Motor neuron (in vitro differentiated cells): ENCODE data around the gene DDX51. TPM values are rescaled to one million over a fixed set of nuclear protein-coding genes. Genes with fewer than 3 reads are reported as not detected.

Source experiments
- ATAC-seq, 8 experiments: fragments of 200-7000 bp; cut with Tn5 transposase; replicated peaks in 6 of 8; 2 replicates each; pipeline ENCODE4 v1.8.0; 2021; ENCODE audit warnings: mild to moderate bottlenecking in 8 of 8, moderate library complexity in 8 of 8
- H3K27ac ChIP-seq, 2 donors: fragments of 250-450 bp; sonication (Bioruptor Pico); 2 replicates each; pipeline ENCODE4 v1.9.0; 2021; ENCODE audit warnings: antibody characterized with exemption in 2 of 2, mild to moderate bottlenecking in 2 of 2, moderate library complexity in 1 of 2
- H3K4me1 ChIP-seq, 2 donors: fragments of 250-450 bp; sonication (Bioruptor Pico); replicated peaks in 1 of 2; 2 replicates each; pipeline ENCODE4 v1.6.1; 2021; ENCODE audit warnings: antibody characterized with exemption in 2 of 2, mild to moderate bottlenecking in 2 of 2, moderate library complexity in 1 of 2
- H3K4me3 ChIP-seq, 5 donors: fragments of 250-450 bp; sonication (Bioruptor Pico); 2 replicates each; pipeline ENCODE4 v1.9.0; 2021; ENCODE audit warnings: antibody characterized with exemption in 5 of 5, mild to moderate bottlenecking in 5 of 5, moderate library complexity in 4 of 5
- WGBS, 10 experiments: fragments of 450-650 bp; shearing (Covaris generic); methylation state at CpG; one replicate each; pipeline ENCODE4 v1.0.0; 2022; 5-methylcytosine and 5-hydroxymethylcytosine counted together
- in situ Hi-C, 9 experiments: fragments of 400-800 bp; cut with MboI; loops; one replicate each; pipeline ENCODE4 v1.15.0; 2021; ENCODE audit warnings: low sequenced_read_pairs in 9 of 9, low pct_unique_long_range_greater_than_20kb in 2 of 9; ENCODE audit not compliant: unreplicated experiment in 9 of 9
- total RNA-seq, 8 experiments: library from RNA; unstranded; fragments of 300-600 nt; gene quantifications; 2 replicates each; pipeline versions ENCODE4 v1.2.3 to v1.2.4, GENCODE V29; 2022

DDX51 gene
- total RNA-seq, 8 experiments from 2014 or later: 4.5 to 27.4 (median 12.7) TPM

- Histone ChIP-seq H3K4me1 (peaks cover 0 to 3% of the 10 kb centered on the region in 2 donors), H3K4me3 (no peak overlapping the region), H3K27ac (no peak overlapping the region)
- in situ Hi-C loops: no loop called here
- ATAC-seq: peak; percentile 1 to 35 (median 15)
- 0 to 63% (median 44%) methylated on average over 1 to 12 of the region's 35 CpGs; no CpG with 5 or more reads in 6 of the 10 experiments for WGBS, 10 experiments
Observed at GRCh38 chr12:132175496-132176384, 31.6 kb upstream of the DDX51 start.

DNA sequence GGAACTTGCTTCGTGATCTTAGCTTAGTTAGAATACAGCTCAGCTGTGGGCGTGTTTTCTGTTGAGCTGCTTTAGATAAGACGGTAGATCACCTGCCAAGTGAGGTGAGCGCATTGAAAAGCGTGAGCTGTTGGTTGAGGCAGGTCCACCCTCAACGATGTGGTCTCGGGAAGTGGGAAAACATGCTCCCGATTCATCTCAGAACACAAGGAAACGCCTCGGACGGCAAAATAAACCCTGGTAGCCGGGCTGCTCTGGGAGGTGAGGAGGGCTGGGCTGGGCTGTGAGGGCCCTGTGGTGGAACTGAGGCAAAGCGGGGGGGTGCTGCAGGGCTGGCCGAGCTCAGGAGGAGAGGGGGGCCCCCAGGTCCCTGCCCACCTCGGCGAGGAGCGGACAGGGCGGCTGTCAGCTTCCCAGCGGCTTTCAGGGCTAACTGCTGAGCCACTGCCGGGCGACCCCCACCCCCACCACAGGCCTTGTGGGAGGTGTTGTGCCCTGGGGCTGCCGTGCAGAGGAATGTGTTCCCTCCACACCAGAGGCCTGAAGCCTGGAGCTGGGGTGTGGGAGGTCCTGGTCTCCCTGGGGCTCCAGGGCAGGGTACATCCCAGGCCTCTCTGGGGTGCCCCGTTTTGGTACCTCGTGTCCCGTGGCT, 30.8 kb upstream of the DDX51 start:
- Histone ChIP-seq H3K27ac (no peak overlapping the region), H3K4me1 (peaks cover 2 to 9% of the 10 kb centered on the region in 2 donors), H3K4me3 (no peak overlapping the region)
- in situ Hi-C loops: loop anchor here in 1 of 9 experiments (25.0 kb wide), 2 partner anchors 237 to 437 kb away; partner anchors contain the start of genes LRCOL1 and P2RX2
- 20 to 60% (median 45%) methylated on average over 1 to 10 of the region's 25 CpGs; no CpG with 5 or more reads in 2 of the 10 experiments for WGBS, 10 experiments
- ATAC-seq: no peak

DNA sequence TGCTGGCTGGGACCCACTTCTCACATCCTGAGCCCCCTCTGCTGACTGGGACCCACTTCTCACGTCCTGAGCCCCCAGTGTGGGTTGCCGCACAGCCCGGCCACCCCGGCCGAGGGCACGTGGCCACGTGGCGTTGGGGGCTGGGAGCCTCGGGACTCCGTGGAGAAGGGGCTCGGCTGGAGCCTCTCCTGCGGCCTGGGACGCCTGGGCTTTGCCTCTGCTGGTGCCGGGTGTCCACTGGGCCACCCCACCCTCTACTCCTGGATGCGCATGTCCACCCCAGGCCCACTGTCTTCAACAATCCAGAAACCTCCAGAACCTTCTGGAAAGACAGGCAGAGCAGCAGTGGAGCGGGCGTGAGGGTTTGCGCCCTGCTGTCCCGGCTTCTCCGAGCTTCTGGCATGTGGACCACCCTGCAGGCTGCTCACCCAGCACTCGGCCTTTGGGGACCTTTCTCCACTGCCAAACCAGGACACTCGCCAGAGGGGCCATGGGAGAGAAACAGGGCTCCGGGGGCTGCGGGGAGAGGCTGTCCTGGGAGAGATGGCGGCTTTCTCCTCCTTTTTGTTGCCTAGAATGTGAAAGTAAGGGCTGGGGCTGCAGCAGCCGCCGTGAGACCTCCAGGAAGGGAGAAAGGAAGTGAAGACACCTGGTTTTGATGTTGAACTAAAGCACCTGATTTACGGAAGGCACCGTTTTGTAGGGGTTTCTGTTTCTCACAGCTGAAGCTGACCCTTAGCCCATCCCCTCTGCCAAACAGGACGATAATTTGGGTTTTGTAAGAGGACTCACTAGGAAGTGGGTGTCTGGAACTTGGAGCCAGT, 30.1 kb upstream of the DDX51 start:
- H3K27ac ChIP-seq: no peak overlapping the region
- H3K4me3 ChIP-seq: no peak overlapping the region
- in situ Hi-C loops: loop anchor here in 1 of 9 experiments (25.0 kb wide), 2 partner anchors 238 to 438 kb away; partner anchors contain the start of genes LRCOL1 and P2RX2
- peaks cover 4 to 14% of the 10 kb centered on the region in 2 donors for H3K4me1 ChIP-seq
- WGBS, 10 experiments: 0 to 70% (median 64%) methylated on average over 2 to 10 of the region's 30 CpGs; no CpG with 5 or more reads in 5 of the 10 experiments
- ATAC-seq: no peak

DNA sequence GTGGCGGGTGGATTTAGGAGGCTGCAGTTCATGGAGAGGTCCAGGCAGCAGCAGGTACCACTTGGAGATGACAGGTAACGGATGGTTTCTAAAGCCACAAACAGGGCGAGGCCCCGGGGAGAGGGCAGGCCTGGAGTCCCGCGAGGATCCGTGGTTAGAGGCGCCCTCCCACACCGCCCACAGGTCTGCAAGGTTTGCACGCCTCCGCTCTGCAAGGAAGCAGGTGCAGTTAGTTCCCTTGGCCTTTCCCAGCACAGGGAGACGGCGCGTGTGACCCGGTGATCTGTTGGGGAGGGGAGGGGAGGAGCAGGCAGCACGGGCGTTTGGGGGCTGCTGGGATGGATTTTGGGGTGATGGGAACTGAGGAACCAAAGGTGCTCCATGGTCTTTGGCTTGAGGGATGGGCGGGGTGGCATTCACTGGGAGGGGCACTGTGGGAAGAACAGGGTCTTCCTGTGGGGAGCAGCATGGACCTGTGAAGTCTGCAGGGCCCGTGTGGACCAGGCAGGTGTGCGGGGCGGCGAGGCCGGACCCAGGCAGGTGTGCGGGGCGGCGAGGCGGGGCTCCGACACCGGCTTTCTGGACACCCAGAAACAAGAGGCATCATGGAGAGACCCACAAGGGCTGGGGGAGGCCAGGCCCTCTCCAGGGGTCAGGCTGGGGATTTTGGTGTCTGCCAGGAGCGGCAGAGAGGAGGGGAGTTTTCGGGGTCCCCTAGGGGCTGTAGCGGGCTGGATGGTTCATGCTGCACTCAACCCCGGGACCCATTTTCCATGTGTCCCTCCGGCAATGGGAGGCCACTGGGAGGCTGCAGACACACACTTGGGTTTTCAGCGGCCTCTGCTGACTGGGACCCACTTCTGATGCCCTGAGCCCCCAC, 29.3 kb upstream of the DDX51 start:
- ATAC-seq: no peak
- Histone ChIP-seq H3K4me1 (peaks cover 4 to 14% of the 10 kb centered on the region in 2 donors), H3K27ac (no peak overlapping the region), H3K4me3 (no peak overlapping the region)
- in situ Hi-C loops: loop anchor here in 1 of 9 experiments (25.0 kb wide), 2 partner anchors 239 to 439 kb away; partner anchors contain the start of genes LRCOL1 and P2RX2
- WGBS, 10 experiments: 20 to 85% (median 55%) methylated on average over 2 to 7 of the region's 35 CpGs; no CpG with 5 or more reads in 6 of the 10 experiments

GRCh38 chr12:132172619-132173018, 28.5 kb upstream of the DDX51 start:
- ATAC-seq: no peak
- in situ Hi-C loops: loop anchor here in 1 of 9 experiments (25.0 kb wide), 2 partner anchors 240 to 440 kb away; partner anchors contain the start of genes LRCOL1 and P2RX2
- no peak overlapping the region for H3K27ac ChIP-seq
- H3K4me1 ChIP-seq: peaks cover 4 to 14% of the 10 kb centered on the region in 2 donors
- 60 to 62% (median 60%) methylated on average over 1 to 2 of the region's 15 CpGs; no CpG with 5 or more reads in 7 of the 10 experiments for WGBS, 10 experiments
- H3K4me3 ChIP-seq: no peak overlapping the region

- 50% methylated on average over 2 of the region's 28 CpGs; no CpG with 5 or more reads in 9 of the 10 experiments for WGBS, 10 experiments
- no peak overlapping the region for H3K27ac ChIP-seq
Observed at GRCh38 chr12:132171968-132172521, 27.9 kb upstream of the DDX51 start.

GRCh38 chr12:132171293-132171967, 27.3 kb upstream of the DDX51 start:
- no peak for ATAC-seq
- in situ Hi-C loops: loop anchor here in 1 of 9 experiments (25.0 kb wide), 2 partner anchors 241 to 441 kb away; partner anchors contain the start of genes LRCOL1 and P2RX2
- Histone ChIP-seq H3K4me3 (no peak overlapping the region), H3K27ac (no peak overlapping the region), H3K4me1 (peaks cover 4 to 14% of the 10 kb centered on the region in 2 donors)
- 36 to 88% (median 40%) methylated on average over 1 to 5 of the region's 24 CpGs; no CpG with 5 or more reads in 7 of the 10 experiments for WGBS, 10 experiments

More at GRCh38 chr12:132171968-132172521, 27.9 kb upstream of the DDX51 start:
- no peak for ATAC-seq
- no peak overlapping the region for H3K4me3 ChIP-seq
- peaks cover 4 to 14% of the 10 kb centered on the region in 2 donors for H3K4me1 ChIP-seq
- in situ Hi-C loops: loop anchor here in 1 of 9 experiments (25.0 kb wide), 2 partner anchors 240 to 440 kb away; partner anchors contain the start of genes LRCOL1 and P2RX2

- in situ Hi-C loops: loop anchor here in 1 of 9 experiments (25.0 kb wide), 2 partner anchors 242 to 442 kb away; partner anchors contain the start of genes LRCOL1 and P2RX2
- ATAC-seq: no peak
- H3K4me3 ChIP-seq: no peak overlapping the region
- peaks cover 4 to 11% of the 10 kb centered on the region in 2 donors for H3K4me1 ChIP-seq
- WGBS, 10 experiments: 73 to 100% (median 83%) methylated on average over 2 to 14 of the region's 33 CpGs; no CpG with 5 or more reads in 6 of the 10 experiments
- H3K27ac ChIP-seq: no peak overlapping the region
Observed at GRCh38 chr12:132170637-132171292, 26.6 kb upstream of the DDX51 start.

- peak; percentile 80 to 94 (median 84) for ATAC-seq
- Histone ChIP-seq H3K27ac (peak overlapping the region in 1 of 2 donors; percentile 2), H3K4me3 (no peak overlapping the region), H3K4me1 (peaks cover 4 to 11% of the 10 kb centered on the region in 2 donors)
- WGBS, 10 experiments: 0 to 63% (median 13%) methylated on average over 1 to 10 of the region's 16 CpGs; no CpG with 5 or more reads in 2 of the 10 experiments
- in situ Hi-C loops: loop anchor here in 1 of 9 experiments (25.0 kb wide), 2 partner anchors 242 to 442 kb away; partner anchors contain the start of genes LRCOL1 and P2RX2
Observed at GRCh38 chr12:132170094-132170636, 26.0 kb upstream of the DDX51 start.

DNA sequence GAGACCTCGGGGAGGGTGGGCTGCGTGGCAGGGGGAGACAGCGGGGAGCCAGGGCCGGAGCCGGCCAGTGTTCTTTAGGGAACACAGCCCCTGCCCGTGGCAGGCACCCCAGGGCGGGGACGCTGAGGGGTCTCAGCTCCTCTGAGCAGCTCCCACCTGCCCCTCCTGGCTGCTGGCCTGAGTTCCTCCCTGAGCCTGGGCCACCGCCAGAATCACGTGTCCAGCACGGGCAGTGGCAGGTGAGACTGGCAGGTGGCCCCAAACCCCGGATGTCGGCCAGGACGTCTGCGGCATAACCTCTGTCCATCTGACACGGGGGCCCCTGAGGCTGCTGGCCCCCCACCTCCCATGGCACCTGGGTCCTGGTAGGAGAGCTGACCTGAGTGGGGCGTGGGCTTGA, 25.3 kb upstream of the DDX51 start:
- WGBS, 10 experiments: 70 to 100% methylated on average over 2 of the region's 17 CpGs; no CpG with 5 or more reads in 8 of the 10 experiments
- peaks cover 4 to 11% of the 10 kb centered on the region in 2 donors for H3K4me1 ChIP-seq
- no peak overlapping the region for H3K4me3 ChIP-seq
- ATAC-seq: no peak
- H3K27ac ChIP-seq: no peak overlapping the region
- in situ Hi-C loops: loop anchor here in 2 of 9 experiments (10.0 to 25.0 kb wide), 3 partner anchors 235 to 443 kb away; partner anchors contain the start of genes LRCOL1 (in 1 of the 2) and P2RX2 (in 1 of the 2)
